Activated CD8-positive, alpha-beta memory T cell treated with anti-CD3 and anti-CD28 coated beads, Interleukin-2, amount 50 U/mL, for 24 hours (primary cell): Measurements from ENCODE around the gene TEAD4.
A peak's percentile ranks its signal among the peaks of the same experiment; 100 is the strongest.
"Not testable (repeated sequence)": the region's sequence is repeated elsewhere in the genome, so short reads cannot be mapped to it uniquely, and the experiment has no call there.

Experiments
- DNase-seq: peaks from one replicate; pipeline ENCODE4 v3.0.0-alpha.2; 2020; ENCODE audit errors: extremely low read depth

The TEAD4 gene

GRCh38 chr12:3047961-3048360 lies 88.8 kb downstream of the TEAD4 start:
- no peak for DNase-seq

GRCh38 chr12:3048540-3048939 lies 89.3 kb downstream of the TEAD4 start:
- no peak for DNase-seq

GRCh38 chr12:3049176-3049575 lies 90.0 kb downstream of the TEAD4 start:
- DNase-seq: no peak

GRCh38 chr12:3049611-3050249 lies 90.5 kb downstream of the TEAD4 start:
- no peak for DNase-seq

- DNase-seq: no peak
Measured at GRCh38 chr12:3054374-3054773, 95.2 kb downstream of the TEAD4 start.

GRCh38 chr12:3055026-3055703 lies 96.0 kb downstream of the TEAD4 start:
- DNase-seq: no peak

GRCh38 chr12:3055704-3056467 lies 96.7 kb downstream of the TEAD4 start:
- DNase-seq: no peak

GRCh38 chr12:3061059-3061458 lies 101.9 kb downstream of the TEAD4 start:
- DNase-seq: no peak

- DNase-seq: no peak
Measured at GRCh38 chr12:3061501-3062215, 102.5 kb downstream of the TEAD4 start.

GRCh38 chr12:3065300-3065699 lies 106.1 kb downstream of the TEAD4 start:
- DNase-seq: no peak

- DNase-seq: not testable (repeated sequence)
Measured at GRCh38 chr12:3065846-3066245, 106.6 kb downstream of the TEAD4 start.

- DNase-seq: no peak
Measured at GRCh38 chr12:3069714-3070113, 110.5 kb downstream of the TEAD4 start.

GRCh38 chr12:3071107-3071506 lies 111.9 kb downstream of the TEAD4 start:
- DNase-seq: no peak

GRCh38 chr12:3071710-3072109 lies 112.5 kb downstream of the TEAD4 start:
- DNase-seq: no peak

GRCh38 chr12:3073438-3074250 lies 114.4 kb downstream of the TEAD4 start:
- DNase-seq: peak; percentile 60

GRCh38 chr12:3075315-3075714 lies 116.1 kb downstream of the TEAD4 start:
- DNase-seq: no peak

- DNase-seq: no peak
Measured at GRCh38 chr12:3076730-3077571, 117.8 kb downstream of the TEAD4 start, which contains the start of gene TSPAN9. TSS of gene TSPAN9 (plus strand) at chr12:3077379. CDS start at chr12:3201194, 123,815 bp downstream.

- DNase-seq: no peak
Measured at GRCh38 chr12:3077572-3078081, 118.4 kb downstream of the TEAD4 start.

- no peak for DNase-seq
Measured at GRCh38 chr12:3078086-3078820, 119.1 kb downstream of the TEAD4 start.
